B cell (primary cell): ENCODE measurements around the gene TRMT2A.

ENCODE experiments used
- CTCF ChIP-seq: fragments of 200-600 bp; IDR thresholded peaks from one replicate; pipeline ENCODE4 v1.8.0; 2022; ENCODE audit warnings: antibody characterized with exemption, mild to moderate bottlenecking
- EZH2 ChIP-seq: IDR thresholded peaks from 2 replicates; pipeline ENCODE4 v1.6.1; 2012; ENCODE audit warnings: borderline replicate concordance, low read depth, mild to moderate bottlenecking, moderate library complexity, low read length; ENCODE audit not compliant: insufficient read depth, poor library complexity, severe bottlenecking

GRCh38 chr22:20108757-20109230 lies 8.2 kb downstream of the TRMT2A start:
- no peak for TF ChIP-seq EZH2
- no peak for TF ChIP-seq CTCF
